Femur (tissue), 1 donor: ENCODE measurements around the gene GC.
"Not testable (repeated sequence)": the region's sequence is repeated elsewhere in the genome, so short reads cannot be mapped to it uniquely, and the experiment has no call there.

Source experiments
- DNase-seq: peaks from one replicate; pipeline ENCODE4 v3.0.0-alpha.2; 2017

GC gene

GRCh38 chr4:71783972-71784371, at the start of gene GC:
Gene GC (minus strand): TSS chr4:71784079. CDS start chr4:71784018, 61 bp downstream.
- DNase-seq: no peak

GRCh38 chr4:71833232-71833900, 49.5 kb upstream of the GC start:
- no peak for DNase-seq

- no peak for DNase-seq
Measured at GRCh38 chr4:71832049-71832448, 48.2 kb upstream of the GC start.

GRCh38 chr4:71830497-71831190, 46.8 kb upstream of the GC start:
- no peak for DNase-seq

- no peak for DNase-seq
Measured at GRCh38 chr4:71828470-71828869, 44.6 kb upstream of the GC start.

GRCh38 chr4:71827826-71828225, 43.9 kb upstream of the GC start:
- DNase-seq: no peak

GRCh38 chr4:71816676-71817303, 32.9 kb upstream of the GC start:
- no peak for DNase-seq

GRCh38 chr4:71814433-71814832, 30.6 kb upstream of the GC start:
- DNase-seq: no peak

- DNase-seq: not testable (repeated sequence)
Measured at GRCh38 chr4:71809805-71810204, 25.9 kb upstream of the GC start.

GRCh38 chr4:71807469-71807868, 23.6 kb upstream of the GC start:
- no peak for DNase-seq

GRCh38 chr4:71805230-71805629, 21.4 kb upstream of the GC start:
- not testable (repeated sequence) for DNase-seq

- not testable (repeated sequence) for DNase-seq
Measured at GRCh38 chr4:71804017-71804697, 20.3 kb upstream of the GC start.

- no peak for DNase-seq
Measured at GRCh38 chr4:71785959-71786358, 2.1 kb upstream of the GC start.

- DNase-seq: no peak
Measured at GRCh38 chr4:71784569-71785197, 804 bp upstream of the GC start.

GRCh38 chr4:71777891-71778290, 6.0 kb downstream of the GC start:
- no peak for DNase-seq

GRCh38 chr4:71775449-71775848, 8.4 kb downstream of the GC start:
- DNase-seq: no peak

GRCh38 chr4:71774136-71774535, 9.7 kb downstream of the GC start:
- no peak for DNase-seq

GRCh38 chr4:71773004-71773403, 10.9 kb downstream of the GC start:
- no peak for DNase-seq

- DNase-seq: no peak
Measured at GRCh38 chr4:71772592-71772991, 11.3 kb downstream of the GC start.

GRCh38 chr4:71771613-71772012, 12.3 kb downstream of the GC start:
- no peak for DNase-seq

- DNase-seq: no peak
Measured at GRCh38 chr4:71769434-71769833, 14.4 kb downstream of the GC start.

- DNase-seq: no peak
Measured at GRCh38 chr4:71768123-71768522, 15.8 kb downstream of the GC start.

GRCh38 chr4:71765821-71766383, 18.0 kb downstream of the GC start:
- no peak for DNase-seq
